Endometrium (tissue), 2 donors: ENCODE measurements around the gene TNFAIP6.
A peak's percentile ranks its signal among the peaks of the same experiment; 100 is the strongest.

ENCODE experiments used
- FAIRE-seq: peaks from 2 replicates; lab custom pipeline; 2012; peaks lifted over from hg19 to GRCh38; lab: Jason Lieb, UNC
- donor health status: control.
- donor health status: control.

TNFAIP6 gene

GRCh38 chr2:151359768-151360461 lies 2.5 kb downstream of the TNFAIP6 start:
- no peak for FAIRE-seq

- no peak for FAIRE-seq
Measured at GRCh38 chr2:151361674-151362370, 4.4 kb downstream of the TNFAIP6 start.

GRCh38 chr2:151363709-151364108 lies 6.3 kb downstream of the TNFAIP6 start:
- no peak for FAIRE-seq

GRCh38 chr2:151367571-151367970 lies 10.2 kb downstream of the TNFAIP6 start:
- no peak for FAIRE-seq

GRCh38 chr2:151374436-151374835 lies 17.0 kb downstream of the TNFAIP6 start:
- peak; percentile 93 for FAIRE-seq

GRCh38 chr2:151379169-151379568 lies 21.8 kb downstream of the TNFAIP6 start:
- no peak for FAIRE-seq

GRCh38 chr2:151380580-151381235 lies 23.3 kb downstream of the TNFAIP6 start:
- FAIRE-seq, result no peak

- no peak for FAIRE-seq
Measured at GRCh38 chr2:151381266-151381665, 23.9 kb downstream of the TNFAIP6 start.

GRCh38 chr2:151388011-151388410 lies 30.6 kb downstream of the TNFAIP6 start:
- FAIRE-seq, result no peak

GRCh38 chr2:151391436-151391835 lies 34.0 kb downstream of the TNFAIP6 start:
- FAIRE-seq, result no peak

GRCh38 chr2:151394509-151394908 lies 37.1 kb downstream of the TNFAIP6 start:
- FAIRE-seq, result no peak

GRCh38 chr2:151395509-151396374 lies 38.4 kb downstream of the TNFAIP6 start:
- FAIRE-seq, result no peak

- no peak for FAIRE-seq
Measured at GRCh38 chr2:151399981-151400380, 42.6 kb downstream of the TNFAIP6 start.

GRCh38 chr2:151401149-151401548 lies 43.8 kb downstream of the TNFAIP6 start:
- no peak for FAIRE-seq

- FAIRE-seq, result no peak
Measured at GRCh38 chr2:151403914-151404313, 46.5 kb downstream of the TNFAIP6 start.

GRCh38 chr2:151405376-151405775 lies 48.0 kb downstream of the TNFAIP6 start:
- no peak for FAIRE-seq

- no peak for FAIRE-seq
Measured at GRCh38 chr2:151407281-151407680, 49.9 kb downstream of the TNFAIP6 start.

GRCh38 chr2:151408788-151409600 lies 51.6 kb downstream of the TNFAIP6 start:
- no peak for FAIRE-seq

- no peak for FAIRE-seq
Measured at GRCh38 chr2:151409601-151410484, 52.5 kb downstream of the TNFAIP6 start, which contains the start of gene RIF1. Gene RIF1, plus strand, starts transcription at chr2:151409902. Its CDS starts 522 bp downstream, at chr2:151410424.

GRCh38 chr2:151410485-151410834 lies 53.1 kb downstream of the TNFAIP6 start:
- no peak for FAIRE-seq
